ENCODE measurements around the gene FAM53B.
A peak's percentile ranks its signal among the peaks of the same experiment; 100 is the strongest.

The FAM53B gene

GRCh38 chr10:124696446-124697392 is 47.5 kb downstream of the FAM53B start:
- DNase-seq: no peak

DNA sequence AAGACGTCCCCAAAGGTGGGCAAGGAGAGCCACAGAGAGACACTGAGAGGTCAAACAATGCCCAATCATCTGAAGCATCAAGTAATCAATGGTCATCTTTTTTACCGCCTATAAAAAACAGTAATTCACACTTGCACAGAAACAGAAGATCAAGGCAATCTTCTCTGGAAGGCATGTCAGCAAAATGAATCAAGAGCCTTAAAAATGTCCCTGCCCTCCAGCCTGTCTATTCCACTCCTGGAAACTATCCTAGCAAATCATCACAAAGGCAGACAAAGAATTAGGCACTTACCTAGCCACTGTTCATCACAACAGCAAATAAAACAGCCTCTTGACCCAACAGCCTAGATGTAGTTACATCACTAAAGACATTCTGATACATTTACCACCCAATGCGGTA is 48.9 kb downstream of the FAM53B start:
- no peak for DNase-seq

DNA sequence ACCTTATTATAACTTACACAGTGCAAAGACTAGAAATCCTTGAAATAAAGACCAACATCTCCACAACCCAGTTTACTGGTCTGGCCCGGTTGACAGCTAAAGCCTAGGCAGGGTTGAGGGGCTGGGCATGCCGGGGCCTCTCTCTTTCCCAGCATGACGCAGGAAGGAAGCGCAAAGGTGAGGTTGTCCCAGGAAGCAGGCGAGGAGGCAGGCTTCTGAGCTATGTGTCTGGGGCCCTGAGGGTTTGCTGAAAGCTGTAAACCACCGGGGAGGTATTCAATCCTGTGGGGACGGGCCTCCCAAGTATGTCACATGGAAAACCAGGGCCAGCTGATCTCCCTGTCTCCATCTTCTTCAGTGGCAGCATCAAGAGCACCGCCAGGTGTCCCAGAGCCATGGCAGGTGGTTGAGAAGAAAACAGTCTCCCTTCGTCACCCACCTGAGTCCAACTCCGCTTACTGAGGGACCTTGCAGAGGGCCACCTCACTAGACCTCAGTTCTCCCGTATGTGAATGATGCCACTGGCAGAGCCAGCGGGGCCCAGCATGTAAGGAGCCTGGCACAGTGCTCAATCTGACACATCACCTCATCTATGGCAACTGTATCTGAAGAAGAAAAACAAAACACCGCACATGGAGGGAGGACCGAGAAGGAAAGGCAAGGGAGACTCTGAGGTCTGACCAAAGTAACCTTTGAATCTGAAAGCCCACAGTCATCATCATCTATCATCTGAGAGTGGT is 49.5 kb downstream of the FAM53B start:
- DNase-seq: peak; percentile 34

GRCh38 chr10:124693801-124694416 is 50.3 kb downstream of the FAM53B start:
- peak; percentile 68 for DNase-seq

- DNase-seq: peak; percentile 88
Observed at GRCh38 chr10:124693396-124693795, 50.8 kb downstream of the FAM53B start.

DNA sequence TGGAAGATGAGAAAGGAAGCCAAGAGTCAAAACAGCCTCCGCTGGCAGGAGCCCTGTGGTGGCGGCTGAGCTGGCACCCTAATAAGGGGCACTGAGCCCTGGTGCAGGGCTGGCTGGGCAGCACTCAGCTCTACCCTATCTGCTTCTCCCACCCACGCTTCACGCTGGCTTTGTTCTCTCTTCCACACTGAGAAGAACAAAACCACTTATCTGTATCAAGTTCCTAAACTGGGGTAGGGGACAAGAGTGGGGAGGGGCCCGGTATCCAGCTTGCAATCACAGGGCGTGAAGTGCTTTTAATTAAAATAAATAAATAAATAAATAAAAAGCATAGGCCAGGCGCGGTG is 52.1 kb downstream of the FAM53B start:
- DNase-seq: no peak

DNA sequence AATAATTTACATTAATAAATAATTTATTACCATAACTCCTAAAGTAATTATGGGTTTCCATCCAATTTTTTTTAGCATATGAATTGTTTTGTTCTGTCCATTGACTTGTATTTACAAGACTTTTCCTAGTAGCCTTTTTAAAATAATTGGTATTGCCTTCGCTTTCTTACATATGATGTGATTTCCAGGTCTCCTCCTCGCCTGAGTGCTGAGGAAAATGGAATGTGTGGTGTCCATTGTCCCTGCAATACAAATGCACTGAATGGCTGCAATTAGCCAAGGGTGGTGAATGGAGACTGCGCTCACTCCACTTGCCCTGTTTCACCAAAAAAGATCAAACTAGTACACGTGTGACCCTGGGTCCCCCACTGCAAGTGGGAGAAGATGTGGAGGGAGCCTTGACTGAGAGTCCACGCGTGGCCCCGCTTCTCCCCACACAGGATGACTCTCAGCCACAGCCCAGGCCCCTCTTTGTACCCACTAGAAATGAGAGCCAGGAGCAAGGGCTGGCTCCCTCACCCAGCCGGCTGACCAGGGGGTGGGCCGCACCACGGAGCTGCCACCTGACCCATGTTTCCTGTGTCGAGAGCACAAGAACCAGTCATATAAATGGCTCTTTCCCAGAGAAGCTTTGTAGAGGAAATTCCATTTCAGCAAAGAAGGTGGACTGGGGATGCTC is 52.6 kb downstream of the FAM53B start:
- DNase-seq: no peak

GRCh38 chr10:124691002-124691401 is 53.2 kb downstream of the FAM53B start:
- no peak for DNase-seq

DNA sequence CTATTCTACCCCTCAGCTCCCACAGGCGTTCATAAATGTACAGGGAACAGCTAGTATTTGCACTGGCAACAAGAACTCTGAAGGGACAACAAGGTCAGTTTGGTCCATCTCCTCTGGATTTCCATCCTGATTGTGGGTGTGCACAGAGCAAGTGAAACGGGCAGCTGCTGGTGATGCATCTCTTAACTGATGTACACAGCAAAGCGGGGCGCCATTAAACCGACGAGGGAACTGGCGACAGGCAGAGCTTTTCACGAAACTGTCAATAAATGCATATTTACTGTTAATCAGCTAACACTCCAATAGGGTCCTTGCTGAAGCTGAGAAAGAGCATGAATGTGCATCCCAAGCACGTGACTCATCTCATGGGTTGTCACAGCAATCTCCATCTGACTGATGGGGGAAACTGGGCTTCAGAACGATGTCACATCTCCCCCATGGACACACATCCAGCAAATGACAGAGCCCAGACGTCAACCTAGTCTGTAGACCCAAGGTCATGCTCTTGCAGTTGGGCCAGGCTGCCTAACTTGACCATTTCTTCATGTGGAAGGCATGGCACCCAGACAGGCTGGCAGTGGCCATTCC is 54.2 kb downstream of the FAM53B start:
- no peak for DNase-seq

DNA sequence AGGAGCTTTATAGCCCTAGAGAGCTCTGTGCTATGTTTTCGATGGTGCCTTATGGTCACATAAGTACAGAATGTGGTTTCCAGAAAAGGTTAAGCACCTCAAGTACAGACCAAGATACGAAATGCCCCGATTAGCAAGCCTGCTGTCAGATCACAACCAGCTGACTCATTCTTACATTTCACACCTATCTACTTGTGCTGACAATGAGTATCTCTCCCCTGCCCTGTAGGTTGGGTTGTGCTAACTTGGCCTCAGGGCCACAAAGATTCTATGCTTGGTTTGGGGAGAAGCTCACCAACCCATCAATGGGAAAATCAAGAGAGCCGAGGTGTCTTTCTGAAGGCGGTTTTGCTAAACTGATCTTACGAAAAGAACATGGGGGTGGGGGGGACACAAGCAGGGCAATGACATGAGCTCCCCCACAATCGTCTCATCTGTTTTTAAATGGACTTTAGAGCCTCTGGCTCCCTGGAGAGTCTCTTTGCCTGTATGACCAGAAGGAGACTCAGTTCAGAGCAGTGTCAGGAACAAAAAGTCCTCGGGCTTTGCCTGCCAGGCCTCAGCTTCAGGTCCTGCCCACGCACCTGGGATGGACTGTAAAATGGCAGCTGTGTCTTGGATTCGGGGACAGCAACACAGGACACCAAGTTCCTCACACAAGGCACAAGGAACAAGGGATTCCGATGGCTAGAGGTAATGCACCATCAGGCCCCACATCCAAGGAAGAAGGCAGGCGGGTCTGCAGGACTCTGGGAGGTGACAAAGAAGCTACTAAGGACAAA is 55.1 kb downstream of the FAM53B start:
- DNase-seq: no peak

DNA sequence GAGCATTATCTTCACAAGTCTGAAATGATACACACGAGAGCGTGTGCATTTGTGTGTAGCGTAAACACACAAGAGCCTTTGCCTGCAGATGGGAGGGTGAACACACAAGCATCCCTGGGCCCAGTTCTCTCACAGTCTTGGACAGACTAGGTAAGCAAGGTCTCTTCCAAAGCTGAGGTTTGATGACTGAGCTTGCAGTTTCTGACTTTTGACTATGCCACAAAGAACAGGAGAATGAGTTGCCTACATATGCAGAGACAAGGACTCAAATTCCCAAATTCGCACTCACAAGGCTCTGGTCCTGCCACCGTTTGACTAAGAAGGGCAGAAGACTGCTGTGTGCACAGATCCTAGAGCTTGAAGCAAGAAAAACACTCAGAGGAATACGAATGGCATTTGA is 55.8 kb downstream of the FAM53B start:
- DNase-seq: no peak

- no peak for DNase-seq
Observed at GRCh38 chr10:124686707-124687376, 57.3 kb downstream of the FAM53B start.

GRCh38 chr10:124685261-124685660 is 58.9 kb downstream of the FAM53B start:
- DNase-seq: no peak

- no peak for DNase-seq
Observed at GRCh38 chr10:124683814-124684213, 60.4 kb downstream of the FAM53B start.

DNA sequence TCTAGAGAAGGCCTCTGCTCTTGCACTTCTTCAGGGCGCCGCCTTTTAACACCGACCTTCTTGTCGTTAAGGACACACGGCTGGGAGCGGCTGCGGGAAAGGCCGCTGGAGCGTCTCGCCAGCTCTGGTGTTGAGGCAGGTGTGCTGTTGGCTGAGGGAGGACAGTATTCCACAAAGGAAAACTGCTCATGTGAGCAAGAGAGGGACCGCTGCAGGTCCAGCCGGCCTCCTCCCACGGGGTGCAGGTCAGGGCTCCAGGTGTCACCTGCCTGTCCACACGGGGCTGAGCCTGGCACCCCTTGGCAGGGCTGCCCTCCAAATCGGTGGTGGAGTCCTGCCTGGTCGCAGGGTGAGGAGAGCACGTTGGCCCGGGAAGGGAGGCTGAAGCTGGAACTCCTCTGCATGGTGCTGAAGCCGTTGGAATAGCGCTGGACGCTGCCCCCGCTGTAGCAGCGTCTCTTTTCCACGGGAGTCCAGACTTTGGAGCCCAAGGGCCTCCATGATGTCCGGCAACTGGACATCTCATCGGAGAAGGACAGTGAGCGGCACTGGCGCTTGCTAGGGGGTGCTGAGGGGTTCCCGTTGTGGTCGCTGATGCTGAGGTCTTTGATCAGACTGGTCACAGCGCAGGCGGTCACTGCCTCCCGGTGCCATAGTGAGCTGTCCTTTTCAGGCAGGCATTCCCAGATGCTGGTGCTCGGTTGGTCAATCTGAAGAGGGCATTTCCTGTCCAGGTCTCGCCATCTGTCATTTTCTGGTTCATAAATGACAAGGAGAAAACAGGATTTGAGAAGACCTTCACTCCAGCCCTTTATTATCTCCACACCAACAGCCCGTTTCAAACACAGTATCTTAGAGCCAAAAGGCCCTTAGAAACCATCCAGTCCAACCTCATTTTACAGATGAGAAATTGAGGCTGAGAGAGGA is 62.3 kb downstream of the FAM53B start:
- no peak for DNase-seq

DNA sequence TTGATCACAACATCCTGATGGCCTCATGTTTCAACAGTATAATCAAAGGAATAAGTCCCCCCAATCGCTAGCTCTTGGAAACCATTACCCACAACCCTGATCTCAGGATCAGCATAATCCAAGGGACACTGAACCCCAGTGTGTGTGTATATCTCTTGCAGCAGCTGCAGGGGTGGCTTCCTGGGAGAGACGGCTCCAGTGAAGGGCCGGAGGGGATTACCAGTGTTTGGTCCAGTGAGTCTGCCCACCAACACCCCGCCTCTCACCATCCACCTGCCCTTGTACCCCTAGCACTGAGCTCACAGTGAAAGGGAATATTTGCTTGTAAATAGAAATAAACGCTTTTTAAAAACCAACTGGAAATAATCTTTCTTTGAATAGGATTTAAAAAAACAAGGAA is 63.1 kb downstream of the FAM53B start:
- DNase-seq: no peak

DNA sequence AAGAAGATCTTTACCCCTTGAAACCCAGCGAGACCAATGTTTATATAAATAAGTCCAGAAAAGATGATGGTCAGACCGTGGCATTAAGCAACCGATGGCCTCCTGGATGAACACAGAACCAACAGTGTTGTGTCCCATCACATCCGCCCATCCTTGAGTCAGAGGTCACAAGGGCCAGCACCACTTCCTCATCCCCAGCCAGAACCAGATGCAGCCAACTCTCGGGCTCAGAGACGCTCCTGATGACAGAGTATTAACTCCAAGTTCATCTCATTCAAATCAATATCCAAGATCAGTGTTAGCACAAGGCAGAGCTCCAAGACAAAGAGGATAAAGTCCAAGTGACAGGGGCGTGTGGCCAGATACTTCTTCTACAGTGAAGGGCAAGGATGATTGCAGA is 63.5 kb downstream of the FAM53B start:
- no peak for DNase-seq

DNA sequence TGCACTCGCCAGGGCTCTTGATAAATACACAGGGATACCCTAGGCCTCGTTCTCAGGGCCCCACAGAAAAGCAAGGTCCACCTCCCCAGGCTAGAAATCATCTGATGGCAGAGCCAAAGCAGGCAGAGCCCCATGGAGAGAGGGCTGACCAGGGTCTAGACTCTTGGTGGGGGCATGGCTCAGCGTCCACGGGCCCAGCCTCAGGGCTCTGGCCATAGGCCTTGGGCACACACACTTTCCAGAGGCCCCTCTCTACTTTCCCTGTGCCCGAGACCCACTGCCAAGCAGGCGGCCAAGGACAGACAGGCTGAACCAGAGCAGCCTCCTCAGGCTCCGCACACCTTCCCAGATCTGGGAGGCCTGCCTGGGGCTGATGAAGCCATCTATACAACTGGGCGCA is 64.8 kb downstream of the FAM53B start:
- DNase-seq: no peak

DNA sequence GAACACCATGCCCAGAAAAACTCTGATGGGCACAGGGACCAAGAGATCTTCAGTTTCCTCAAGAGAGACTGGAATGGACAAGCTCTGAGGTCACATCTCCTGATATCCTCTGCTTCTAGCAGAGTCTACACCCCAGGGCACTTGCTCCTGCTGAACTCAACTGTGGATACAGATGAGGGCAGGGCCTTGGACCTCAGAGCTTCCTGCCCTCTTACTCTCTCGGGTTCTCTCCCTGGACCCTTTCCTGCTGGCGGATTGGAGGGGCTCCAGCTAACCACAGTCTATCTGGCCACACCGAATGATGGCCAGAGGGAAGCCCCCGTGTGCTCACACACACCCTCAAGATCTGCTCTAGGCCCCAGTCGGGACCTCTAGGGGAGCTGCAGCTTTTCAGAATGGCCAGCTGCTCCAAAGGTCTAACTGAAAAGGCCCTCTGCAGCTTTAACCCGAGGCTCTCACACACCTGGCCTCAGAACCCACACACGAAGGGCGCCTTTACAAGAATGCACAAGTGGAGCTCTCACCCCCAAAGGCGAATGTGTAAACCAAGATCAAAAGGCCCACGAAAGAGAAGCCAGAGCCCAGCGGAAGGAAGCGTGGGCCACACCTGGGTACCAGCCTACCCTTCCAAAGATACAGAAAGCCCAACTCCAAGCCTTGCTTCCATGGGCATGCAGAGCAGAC is 65.5 kb downstream of the FAM53B start:
- no peak for DNase-seq
